NCI-H1092 (cell line): ENCODE data around the gene ATF7IP.
"Not testable (repeated sequence)": the region's sequence is repeated elsewhere in the genome, so short reads cannot be mapped to it uniquely, and the experiment has no call there.

Experiments
- DNase-seq: peaks from one replicate; lab custom pipeline; 2025; lab: John Stamatoyannopoulos, UW

ATF7IP gene

DNA sequence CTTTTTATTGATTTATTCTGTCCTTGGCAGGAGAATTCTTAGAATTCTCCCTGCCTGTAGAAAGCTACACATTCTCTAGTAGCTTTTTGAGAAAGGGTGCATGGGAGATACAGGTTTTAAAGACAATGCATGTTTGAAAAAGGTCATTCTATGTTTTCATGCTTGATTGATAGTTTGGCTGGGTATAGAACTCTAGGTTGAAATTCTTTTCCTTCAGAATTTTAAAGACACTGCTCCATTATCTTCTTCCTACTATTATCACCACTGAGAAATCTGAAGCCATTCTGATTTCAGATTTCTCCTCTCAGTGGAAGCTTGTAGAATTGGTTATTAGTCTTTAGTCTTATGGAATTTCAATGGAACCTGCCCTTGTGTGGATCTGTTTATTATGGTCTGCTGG, 14.0 kb downstream of the ATF7IP start:
- no peak for DNase-seq

DNA sequence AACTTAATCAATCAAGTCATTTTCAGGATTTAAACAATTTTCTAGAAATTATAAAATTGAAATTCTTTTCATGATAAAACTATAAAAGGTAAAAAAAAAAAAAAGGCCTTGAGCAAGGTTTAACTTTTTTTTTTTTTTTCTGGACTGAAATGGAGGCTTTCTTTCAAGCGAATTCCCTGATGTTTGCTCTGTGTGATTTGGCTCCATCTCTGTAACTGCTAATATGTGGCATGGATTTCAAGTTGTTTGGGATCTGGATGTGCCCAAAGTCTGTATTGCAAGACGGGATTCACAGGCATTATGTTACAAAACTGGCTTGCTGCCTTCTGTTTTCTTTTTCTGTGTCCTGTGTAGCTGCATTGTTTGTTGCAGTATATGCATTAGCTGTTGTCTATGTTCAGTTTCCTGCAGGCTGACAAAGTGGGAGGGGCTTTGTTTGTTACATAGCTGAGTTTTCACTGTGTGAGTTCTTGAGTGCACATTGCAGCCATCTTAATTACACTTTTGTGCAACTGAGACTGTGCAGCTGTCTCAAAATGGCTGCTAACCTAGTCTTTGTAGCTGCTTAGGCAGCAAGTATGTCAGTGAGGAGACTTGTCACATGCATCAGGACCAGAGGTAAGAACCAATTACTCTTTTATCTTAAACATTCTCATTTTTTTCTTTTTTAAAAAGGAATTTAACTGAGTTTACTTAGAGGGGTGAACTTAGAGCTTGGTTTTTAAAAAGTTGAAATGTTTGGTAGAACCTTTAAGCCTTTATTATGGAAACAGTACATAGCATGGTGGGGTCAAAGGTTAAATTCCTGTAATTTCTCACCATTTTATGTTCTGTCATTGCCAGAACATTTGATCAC, 19.5 kb downstream of the ATF7IP start:
- DNase-seq = peak; percentile 86

DNA sequence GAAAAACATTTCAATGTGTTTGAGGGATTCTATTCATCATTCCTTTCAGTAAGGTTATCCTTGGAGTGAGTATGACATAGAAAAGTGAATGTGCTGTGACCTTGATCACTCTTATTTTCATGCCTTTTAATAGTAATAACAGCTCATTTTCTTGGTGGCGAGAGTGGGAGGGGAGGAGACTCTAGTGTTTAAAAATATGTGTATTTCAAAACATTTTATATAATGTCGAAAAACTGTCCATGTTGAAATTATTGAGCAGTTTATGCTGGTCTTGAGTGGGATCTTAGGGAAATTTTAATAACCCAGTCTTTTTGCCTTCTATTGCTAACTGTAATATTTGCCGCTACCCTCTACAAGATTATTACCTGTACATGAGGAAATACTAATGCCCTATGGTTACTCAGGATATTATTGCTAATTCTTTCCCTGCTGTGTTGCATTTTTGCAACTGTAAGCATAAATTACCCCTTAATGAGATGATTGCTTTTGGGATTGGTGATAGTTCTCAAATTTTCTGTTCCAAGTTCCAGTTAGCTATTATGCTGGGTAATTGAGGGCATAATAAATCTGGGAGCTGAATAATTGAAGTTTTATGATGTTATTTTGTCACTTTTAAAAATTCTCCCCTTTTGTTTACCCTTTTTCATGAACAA, 21.9 kb downstream of the ATF7IP start:
- DNase-seq = no peak

DNA sequence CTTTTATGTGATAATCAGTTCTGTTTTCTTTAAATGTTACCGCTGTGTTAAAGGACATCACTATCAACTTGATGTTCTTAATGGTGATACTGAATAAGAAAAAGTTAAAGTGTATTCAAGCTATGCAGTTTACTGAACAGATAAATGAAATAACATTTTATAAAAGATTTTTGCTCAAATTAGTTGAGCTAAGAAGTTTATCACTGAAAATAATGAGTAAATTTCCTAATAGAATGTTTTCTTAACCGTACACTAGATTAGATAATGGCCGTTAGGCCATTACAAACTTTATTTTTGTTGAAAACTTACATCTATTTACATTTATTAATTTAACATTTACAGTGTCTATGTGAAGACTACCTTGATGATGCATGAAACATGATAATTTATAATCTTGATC, 25.0 kb downstream of the ATF7IP start:
- DNase-seq = no peak

DNA sequence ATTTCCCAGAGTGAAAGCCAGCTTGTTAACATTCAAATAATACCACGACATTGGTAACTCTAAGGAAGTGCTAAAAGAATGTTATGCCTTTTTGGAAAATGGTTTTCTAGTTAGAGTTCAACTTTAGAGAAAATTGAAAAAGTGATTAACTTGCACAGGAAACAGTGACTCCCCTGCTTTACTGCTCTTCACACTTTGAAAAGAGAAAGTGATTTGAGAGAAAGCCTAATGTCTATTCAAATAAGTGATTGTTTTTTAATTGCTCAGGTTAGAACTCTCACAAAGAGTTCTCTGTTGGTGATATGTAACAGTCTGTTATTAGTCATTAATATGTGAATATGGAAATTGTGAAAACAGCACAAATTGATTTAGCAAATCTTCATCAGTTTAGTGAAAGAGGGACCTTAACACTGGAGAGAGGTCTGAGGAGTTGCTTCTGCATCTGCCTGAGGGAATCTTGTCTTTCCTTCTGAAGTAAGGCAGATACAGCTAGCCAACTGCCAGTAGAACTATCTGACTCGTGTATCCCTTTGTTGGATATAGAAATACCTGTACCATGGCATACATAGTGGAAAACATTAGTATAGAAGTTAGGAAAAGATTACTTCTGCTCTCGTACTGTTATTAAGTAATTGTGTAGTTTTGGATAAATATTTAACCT, 25.5 kb downstream of the ATF7IP start:
- no peak for DNase-seq

DNA sequence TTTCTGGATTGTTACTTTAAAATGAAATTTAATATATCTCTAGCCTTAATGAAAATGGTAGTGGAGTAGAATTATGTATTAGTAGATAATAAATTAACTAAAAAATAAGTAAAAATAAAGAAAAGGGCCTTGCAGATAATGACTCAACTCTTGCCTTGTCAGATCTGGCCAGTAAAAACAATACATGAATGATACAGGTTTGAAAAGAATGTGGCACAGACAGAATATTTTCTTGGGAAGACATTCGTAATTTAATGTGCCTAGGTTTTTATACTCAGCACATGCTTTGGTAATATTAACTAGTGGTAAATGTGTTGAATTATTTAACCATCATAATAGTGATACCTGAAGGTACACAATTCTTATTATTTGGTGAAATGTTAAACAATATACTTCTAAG, 28.3 kb downstream of the ATF7IP start:
- DNase-seq = no peak

DNA sequence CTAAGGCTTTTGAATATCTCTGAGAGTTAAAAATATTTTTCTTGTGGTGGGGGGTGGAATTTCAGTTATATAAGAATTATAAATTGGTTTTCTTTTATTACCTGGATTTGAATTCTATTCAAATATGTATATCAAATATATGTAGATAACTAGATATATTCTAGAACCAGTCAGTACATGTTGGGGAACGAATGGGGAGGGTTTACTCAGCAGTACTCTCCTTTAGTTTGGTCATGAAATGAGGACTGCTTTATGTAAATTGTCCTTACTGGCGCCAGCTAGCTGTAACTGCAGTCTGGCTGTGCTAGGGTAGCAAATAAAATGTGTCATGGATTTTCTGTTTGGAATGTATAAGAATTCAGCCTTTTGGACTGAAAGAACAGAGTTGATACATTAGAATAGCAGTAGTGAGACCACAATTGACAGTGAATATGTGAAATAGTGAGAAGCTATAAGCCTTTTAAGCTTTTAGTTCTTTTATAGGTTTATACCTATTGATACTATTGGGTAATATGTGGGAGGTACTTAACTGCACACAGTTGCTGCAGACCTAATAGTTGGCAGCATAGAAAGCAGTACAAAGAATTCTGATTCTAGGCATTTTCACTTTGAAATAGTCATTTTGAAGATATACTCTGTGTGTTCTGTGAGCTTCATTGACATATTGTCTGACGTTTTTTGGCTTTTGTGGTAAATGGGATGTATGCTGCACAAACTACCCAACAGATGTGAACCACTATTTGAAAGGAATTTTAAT, 29.0 kb downstream of the ATF7IP start:
- DNase-seq = peak; percentile 10

DNA sequence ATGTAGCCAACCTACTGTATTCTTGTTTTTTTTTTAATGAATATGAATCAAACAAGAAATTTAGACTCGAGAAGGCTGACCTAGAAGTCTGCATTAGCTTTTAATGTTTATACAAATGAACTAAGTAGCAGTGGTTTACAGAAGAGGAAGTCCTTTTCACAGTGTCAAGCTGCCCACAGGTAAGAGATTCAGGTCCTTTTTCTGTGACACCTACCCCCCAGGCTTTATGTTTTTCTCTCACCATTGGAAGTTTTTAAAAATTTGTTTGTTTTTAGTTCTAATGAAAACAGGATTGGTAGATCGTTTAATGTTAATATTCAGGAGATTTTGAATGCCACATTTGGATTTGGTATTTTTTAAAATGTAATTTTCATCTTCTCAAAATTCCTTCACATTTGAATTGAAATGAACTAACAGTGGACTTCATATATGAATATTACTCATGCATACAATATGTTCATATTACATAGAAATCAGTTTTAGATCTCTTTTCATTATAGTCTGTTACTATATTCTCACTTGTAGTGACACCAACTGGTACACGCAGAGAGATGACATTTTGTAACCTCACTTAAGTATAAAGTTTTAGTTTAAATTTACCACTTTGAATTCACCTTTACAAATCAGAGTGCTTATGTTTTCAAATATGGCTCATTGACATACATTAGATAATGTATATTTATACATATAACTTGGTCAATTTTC, 29.7 kb downstream of the ATF7IP start:
- no peak for DNase-seq

DNA sequence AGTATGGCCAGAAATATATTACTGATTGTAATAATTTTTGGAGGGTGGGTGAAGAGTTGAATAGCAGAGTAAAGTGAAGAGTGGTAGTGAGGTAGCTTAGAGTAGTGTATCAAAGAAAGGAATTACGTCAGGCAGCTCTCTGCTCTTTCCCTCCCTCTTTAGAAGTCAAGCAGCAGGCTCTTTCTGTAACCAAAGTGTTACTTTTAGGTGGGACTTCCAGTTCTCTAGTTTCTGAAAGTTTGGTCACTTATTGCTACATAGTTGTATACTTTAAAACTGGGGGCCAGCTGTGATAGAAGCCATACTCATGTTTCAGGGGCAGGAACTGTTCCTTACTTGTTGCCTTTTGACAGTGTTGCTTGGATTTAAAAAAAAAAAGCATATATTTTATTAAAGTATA, 30.6 kb downstream of the ATF7IP start:
- DNase-seq = no peak

DNA sequence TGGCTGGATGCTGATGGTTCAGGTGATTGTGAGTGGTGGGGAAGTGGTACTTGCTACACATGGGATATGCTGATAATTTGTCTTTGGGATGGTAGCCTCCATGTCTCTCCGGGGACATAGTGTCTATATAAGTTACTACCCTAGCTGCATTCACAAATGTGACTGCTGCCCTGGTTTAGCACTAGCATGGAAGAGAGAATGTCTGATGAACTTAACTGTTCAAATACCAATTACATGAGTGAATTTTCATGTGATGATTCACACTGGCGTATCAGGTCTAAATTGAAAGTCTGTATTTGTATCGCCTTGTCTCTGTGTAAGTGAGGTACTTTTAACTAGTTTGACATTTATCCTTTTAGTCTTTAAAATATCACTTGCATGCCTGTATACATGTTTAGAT, 34.4 kb downstream of the ATF7IP start:
- DNase-seq = no peak

DNA sequence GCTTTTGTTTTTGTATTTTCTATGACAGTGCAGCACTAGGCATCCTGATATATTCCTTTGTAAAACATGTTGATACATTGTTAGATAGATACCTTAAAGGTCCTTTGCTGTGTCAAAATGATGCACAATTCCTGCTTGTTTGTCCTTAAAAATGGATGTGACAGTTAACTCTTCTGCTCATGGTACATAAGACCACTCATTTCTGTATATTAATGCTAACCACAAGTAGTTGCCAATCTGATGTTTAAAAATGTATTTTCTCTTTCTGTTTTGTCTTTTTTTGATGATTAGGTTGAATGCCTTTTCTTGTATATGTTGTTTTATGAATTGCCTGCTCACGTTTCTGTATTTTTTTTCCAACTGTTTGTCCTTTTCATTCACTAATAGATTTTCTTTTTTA, 35.1 kb downstream of the ATF7IP start:
- no peak for DNase-seq

DNA sequence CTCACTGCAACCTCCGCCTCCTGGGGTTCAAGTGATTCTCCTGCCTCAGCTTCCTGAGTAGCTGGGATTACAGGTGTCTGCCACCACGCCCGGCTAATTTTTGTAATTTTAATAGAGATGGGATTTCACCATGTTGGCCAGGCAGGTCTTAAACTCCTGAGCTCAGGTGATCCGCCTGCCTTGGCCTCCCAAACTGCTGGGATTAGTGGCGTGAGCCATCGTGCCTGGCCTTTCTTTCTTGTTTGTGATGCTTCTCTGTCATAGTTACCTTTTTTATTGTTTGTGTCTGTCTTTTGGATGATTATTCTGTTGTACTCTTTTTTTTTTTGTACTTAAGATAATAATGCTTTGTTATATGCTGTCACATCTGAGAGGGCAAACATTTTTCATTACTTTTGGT, 35.8 kb downstream of the ATF7IP start:
- DNase-seq = not testable (repeated sequence)

DNA sequence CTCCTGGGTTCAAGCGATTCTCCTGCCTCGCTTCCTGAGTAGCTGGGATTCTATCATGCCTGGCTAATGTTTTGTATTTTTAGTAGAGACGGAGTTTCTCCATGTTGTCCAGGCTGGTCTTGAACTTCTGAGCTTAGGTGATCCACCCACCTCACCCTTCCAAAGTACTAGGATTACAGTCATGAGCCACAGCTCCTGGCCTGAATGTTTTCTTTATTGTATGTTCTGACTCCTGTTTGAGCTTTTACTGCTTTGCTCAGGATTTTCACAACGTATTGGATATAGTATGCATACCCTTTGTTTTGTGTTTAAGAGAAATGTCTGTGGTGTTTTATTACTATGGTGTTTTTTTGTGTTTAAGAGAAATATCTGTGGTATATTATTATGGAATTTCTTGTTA, 37.2 kb downstream of the ATF7IP start:
- DNase-seq = no peak

DNA sequence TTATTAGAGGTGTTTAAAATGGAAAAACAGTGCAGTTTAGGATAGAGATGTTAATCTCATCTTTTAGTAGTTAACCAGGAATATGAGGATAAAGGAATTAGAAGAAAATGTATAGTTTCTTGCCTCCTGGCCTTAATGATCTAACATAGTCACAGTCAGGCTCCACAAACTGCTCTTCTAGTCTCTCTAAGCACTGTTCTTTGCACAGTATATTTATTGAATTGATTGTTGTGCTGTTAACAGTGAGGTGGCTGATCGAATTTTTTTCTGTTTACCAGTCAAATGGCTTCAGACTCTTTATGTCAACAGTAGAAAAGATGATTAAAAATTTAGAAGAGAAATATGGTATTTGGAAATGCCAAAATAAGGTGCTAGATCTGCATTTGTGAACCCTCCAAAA, 37.8 kb downstream of the ATF7IP start:
- no peak for DNase-seq

DNA sequence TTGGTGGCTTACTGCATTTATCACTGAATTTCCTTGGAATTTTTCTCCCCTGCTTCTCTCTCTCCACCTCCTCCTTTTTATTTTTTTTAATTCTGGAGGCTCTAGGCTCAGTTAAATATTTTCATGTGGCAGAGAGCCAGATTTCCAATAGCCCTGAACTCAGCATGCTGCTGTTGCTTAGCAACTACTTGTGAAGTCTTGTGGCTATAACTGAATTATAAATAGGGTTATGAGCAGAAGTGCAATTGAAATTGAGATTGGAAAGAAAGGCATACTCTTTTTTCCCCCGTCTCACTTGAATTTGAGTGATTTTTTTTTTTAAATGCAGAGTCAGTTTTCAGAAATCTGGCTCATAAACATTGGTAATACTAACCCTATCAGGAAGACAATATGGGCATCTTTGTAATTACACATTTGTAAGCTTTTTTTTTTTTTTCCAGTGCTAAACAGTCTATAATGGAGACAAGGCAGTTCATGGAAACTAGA, 38.3 kb downstream of the ATF7IP start:
- peak; percentile 79 for DNase-seq

DNA sequence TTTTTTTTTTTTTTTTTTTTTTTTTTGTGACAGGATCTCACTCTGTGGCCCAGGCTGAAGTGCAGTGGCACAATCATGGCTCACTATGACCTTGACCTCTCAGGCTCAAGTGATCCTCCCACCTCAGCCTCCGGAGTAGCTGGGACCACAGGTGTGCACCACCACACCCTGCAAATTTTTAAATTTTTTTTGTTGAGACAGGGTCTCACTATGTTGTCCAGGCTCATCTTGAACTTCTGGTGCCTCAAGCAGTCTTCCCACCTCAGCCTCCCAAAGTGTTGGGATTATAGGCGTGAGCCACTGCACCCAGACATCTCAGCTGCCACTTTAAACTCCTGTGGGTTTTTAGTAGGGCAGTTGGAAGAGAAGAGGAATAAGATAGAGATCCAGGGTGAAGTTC, 39.9 kb downstream of the ATF7IP start:
- DNase-seq = not testable (repeated sequence)

DNA sequence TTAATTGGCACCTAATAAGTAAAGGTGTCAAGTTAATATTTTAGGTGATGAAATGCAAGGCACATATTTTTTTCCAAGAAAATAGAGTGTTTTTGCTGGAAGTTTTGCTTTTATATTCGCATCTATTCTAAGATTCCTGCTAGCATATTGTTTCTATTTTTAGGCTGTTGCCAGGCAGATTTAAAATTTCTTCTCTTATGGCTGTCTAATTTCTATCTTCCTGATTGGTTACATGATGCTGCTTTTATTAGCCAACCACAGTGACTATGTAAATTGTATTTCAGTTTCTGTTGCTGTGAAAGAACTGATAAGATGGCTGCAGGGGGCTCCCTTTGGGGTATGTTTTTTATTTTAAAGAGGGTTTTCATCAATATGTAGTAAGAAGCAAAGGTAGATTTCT, 42.7 kb downstream of the ATF7IP start:
- DNase-seq = no peak

DNA sequence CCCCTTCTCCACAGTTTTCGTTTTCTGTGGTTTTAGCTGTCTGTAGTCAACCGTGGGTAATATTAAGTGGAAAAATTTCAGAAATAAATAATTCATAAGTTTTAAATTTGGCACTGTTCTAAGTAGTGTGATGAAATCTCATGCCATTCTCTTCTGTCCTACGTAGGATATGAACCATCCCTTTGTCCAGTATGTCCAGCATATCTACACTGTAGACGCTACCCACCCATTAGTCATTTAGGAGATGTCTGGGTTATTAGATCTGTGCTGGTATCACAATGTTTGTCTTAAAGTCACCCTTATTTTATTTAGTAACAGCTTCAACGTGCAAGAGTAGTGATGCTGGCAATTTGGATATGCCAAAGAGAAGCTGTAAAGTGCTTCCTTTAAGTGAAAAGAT, 44.7 kb downstream of the ATF7IP start:
- no peak for DNase-seq

DNA sequence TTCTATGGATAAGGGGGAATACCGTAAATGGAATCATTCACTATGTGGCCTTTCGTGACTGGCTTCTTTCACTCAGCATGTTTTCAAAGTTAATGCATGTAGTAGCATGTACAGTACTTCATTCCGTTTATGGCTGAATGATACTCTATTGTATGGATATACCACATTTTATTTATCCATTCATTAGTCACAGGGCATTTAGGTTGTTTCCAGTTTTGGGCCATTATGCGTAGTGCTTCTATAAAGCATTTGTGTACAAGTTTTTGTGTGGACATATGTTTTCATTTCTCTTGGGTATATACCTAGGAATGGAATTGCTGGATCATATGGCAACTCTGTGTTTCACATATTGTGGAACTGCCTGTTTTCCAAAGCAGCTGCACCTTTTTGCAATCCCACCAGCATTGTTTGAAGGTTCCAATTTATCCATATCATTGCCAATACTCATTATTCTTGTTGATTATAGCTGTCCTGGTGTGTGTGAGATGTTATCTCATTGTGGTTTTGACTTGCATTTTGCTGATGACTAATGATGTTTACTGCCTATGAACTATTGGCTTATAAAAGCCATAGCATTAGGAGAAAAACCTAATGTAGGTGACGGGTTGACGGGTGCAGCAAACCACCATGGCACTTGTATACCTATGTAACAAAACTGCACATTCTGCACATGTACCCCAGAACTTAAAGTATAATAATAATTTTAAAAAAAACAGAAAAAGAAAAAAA, 45.5 kb downstream of the ATF7IP start:
- DNase-seq = no peak

DNA sequence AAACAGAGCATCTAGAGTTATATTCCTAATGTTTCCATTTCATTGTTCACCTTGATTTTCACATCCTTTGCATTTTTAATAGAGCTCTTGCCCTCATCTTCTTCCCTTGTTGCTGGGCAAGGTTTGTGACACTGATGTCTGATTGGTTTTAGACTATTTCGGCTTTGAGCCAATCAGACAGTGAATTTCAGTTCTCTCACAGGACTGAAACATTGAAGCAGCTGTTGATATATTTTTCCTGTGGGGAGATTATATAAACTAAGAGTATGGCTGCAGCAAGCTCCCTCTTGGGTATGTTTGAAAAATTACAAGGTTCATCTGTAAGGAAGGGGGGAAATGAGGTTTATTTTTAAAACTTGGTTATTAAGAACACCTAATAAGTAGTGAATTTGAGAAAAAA, 51.2 kb downstream of the ATF7IP start:
- no peak for DNase-seq

DNA sequence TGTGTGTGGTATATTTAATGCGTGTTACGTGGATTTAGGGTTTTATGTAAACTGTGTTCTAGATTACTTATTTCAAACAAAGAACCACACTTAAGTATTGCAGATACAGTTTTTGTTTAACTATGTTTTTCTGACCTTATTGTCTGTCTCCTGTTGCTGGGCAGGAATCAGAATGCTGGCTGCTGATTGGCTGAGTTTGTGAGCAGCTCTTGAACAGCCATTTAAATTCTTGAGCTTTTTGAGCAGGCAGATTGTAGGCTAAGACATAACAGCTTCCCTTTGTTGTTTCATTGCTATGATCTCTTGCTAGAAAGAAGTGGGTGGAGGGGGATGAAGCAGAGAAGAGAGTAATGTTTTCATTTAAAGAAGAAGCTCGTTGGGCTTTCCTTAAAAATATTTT, 52.2 kb downstream of the ATF7IP start:
- no peak for DNase-seq
